Mammary epithelial cell (primary cell): ENCODE data around the gene SOX11.

Experiments
- EZH2 ChIP-seq: IDR thresholded peaks from 2 replicates; pipeline ENCODE4 v1.6.1; 2012; ENCODE audit warnings: low read length, inconsistent platforms, borderline replicate concordance
- TF ChIP-seq, protein P1 (sequence below), 2 donors: IDR thresholded peaks in 1 of 2; conservative IDR thresholded peaks in 1 of 2; 2 replicates each; pipeline ENCODE4 v1.5.1; 2011 to 2012; ENCODE audit warnings: inconsistent platforms in 2 of 2, low read length in 2 of 2, mild to moderate bottlenecking in 2 of 2, control low read depth in 1 of 2, low read depth in 1 of 2; ENCODE audit not compliant: insufficient read depth in 1 of 2; ENCODE audit errors: extremely low read depth in 1 of 2

DNA sequence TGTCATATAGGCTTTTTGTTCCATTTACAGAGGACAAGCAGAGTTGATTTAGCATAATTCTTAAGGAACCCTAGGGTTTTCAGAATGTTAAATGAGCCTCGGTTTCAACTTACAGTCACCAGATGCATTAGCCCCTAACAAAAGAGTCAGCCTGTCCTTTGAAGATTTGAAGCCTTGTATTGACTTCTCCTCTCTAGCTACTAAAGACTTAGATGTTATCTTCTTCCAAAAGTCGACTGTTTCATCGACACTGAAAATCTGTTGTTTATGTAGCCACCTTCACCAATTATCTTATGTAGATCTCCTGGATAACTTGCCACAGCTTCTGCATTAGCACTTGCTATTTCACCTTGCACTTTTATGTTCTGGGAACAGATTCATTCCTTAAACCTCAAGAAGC lies 31.6 kb upstream of the SOX11 start:
- no peak for TF ChIP-seq EZH2
- TF ChIP-seq, protein P1, sequence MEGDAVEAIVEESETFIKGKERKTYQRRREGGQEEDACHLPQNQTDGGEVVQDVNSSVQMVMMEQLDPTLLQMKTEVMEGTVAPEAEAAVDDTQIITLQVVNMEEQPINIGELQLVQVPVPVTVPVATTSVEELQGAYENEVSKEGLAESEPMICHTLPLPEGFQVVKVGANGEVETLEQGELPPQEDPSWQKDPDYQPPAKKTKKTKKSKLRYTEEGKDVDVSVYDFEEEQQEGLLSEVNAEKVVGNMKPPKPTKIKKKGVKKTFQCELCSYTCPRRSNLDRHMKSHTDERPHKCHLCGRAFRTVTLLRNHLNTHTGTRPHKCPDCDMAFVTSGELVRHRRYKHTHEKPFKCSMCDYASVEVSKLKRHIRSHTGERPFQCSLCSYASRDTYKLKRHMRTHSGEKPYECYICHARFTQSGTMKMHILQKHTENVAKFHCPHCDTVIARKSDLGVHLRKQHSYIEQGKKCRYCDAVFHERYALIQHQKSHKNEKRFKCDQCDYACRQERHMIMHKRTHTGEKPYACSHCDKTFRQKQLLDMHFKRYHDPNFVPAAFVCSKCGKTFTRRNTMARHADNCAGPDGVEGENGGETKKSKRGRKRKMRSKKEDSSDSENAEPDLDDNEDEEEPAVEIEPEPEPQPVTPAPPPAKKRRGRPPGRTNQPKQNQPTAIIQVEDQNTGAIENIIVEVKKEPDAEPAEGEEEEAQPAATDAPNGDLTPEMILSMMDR (conservative IDR thresholded peaks at IDR 0.05 in 1 of 2, IDR thresholded peaks at IDR 0.05 in 1 of 2; ENCODE audit: extremely low read depth in 1 of 2, insufficient read depth in 1 of 2, low read depth in 1 of 2, low read length in 2 of 2) = no peak
